ENCODE data around the gene RECQL.
"Not testable (repeated sequence)": the region's sequence is repeated elsewhere in the genome, so short reads cannot be mapped to it uniquely, and the experiment has no call there.

Gene RECQL

GRCh38 chr12:21485998-21486397 is 15.4 kb downstream of the RECQL start:
- Histone ChIP-seq H3K9ac (no peak overlapping the region), H3K36me3 (peaks cover 66 to 96% (median 88%) of the 10 kb centered on the region in 11 experiments)

GRCh38 chr12:21483531-21483930 is 17.9 kb downstream of the RECQL start:
- H3K9ac ChIP-seq, result no peak overlapping the region
- H3K4me1 ChIP-seq, result no peaks in the 10 kb centered on the region
- H3K27me3 ChIP-seq, result no peaks in the 10 kb centered on the region
- no peak overlapping the region for H3K4me3 ChIP-seq
- H3K36me3 ChIP-seq, result peaks cover 65 to 96% (median 87%) of the 10 kb centered on the region in 11 experiments
- TF ChIP-seq Cebpa-rat (IDR thresholded peaks at IDR 0.05), result no peak
- no peak overlapping the region for H3K27ac ChIP-seq
- no peak overlapping the region for H3K4me2 ChIP-seq
- H4K20me1 ChIP-seq, result peaks cover 0 to 6% (median 0%) of the 10 kb centered on the region in 11 experiments; a peak in 1 of 22 replicates
- H3K9me3 ChIP-seq (replicated peaks in 1 of 11), result no peaks in the 10 kb centered on the region

More at GRCh38 chr12:21485998-21486397, 15.4 kb downstream of the RECQL start:
- Histone ChIP-seq H3K9me3 (replicated peaks in 1 of 11) (no peaks in the 10 kb centered on the region), H3K27ac (no peak overlapping the region), H3K4me2 (no peak overlapping the region), H4K20me1 (no peaks in the 10 kb centered on the region), H3K27me3 (no peaks in the 10 kb centered on the region), H3K4me1 (no peaks in the 10 kb centered on the region), H3K4me3 (no peak overlapping the region)
- no peak for TF ChIP-seq Cebpa-rat (IDR thresholded peaks at IDR 0.05)

- Histone ChIP-seq H4K20me1 (peaks cover 0 to 8% (median 0%) of the 10 kb centered on the region in 11 experiments; a peak in 1 of 22 replicates), H3K9me3 (replicated peaks in 1 of 11) (no peaks in the 10 kb centered on the region), H3K4me2 (no peak overlapping the region), H3K4me1 (peaks cover 0 to 9% (median 0%) of the 10 kb centered on the region in 10 experiments; a peak in 1 of 20 replicates), H3K27ac (no peak overlapping the region), H3K9ac (no peak overlapping the region), H3K36me3 (peaks cover 91 to 99% (median 94%) of the 10 kb centered on the region in 11 experiments), H3K27me3 (no peaks in the 10 kb centered on the region), H3K4me3 (no peak overlapping the region)
- TF ChIP-seq Cebpa-rat (IDR thresholded peaks at IDR 0.05), result no peak
Measured at GRCh38 chr12:21478756-21479455, 22.5 kb downstream of the RECQL start.

- no peaks in the 10 kb centered on the region for H3K27me3 ChIP-seq
- no peak overlapping the region for H3K9ac ChIP-seq
- TF ChIP-seq Cebpa-rat (IDR thresholded peaks at IDR 0.05), result no peak
- H3K9me3 ChIP-seq (replicated peaks in 1 of 11), result no peaks in the 10 kb centered on the region
- peaks cover 0 to 9% (median 0%) of the 10 kb centered on the region in 10 experiments; a peak in 1 of 20 replicates for H3K4me1 ChIP-seq
- no peak overlapping the region for H3K4me2 ChIP-seq
- H3K36me3 ChIP-seq, result peaks cover 94 to 100% (median 95%) of the 10 kb centered on the region in 11 experiments
- no peak overlapping the region for H3K27ac ChIP-seq
- peaks cover 0 to 8% (median 0%) of the 10 kb centered on the region in 11 experiments; a peak in 1 of 22 replicates for H4K20me1 ChIP-seq
- no peak overlapping the region for H3K4me3 ChIP-seq
Measured at GRCh38 chr12:21476949-21477348, 24.5 kb downstream of the RECQL start.

- Histone ChIP-seq H3K9ac (no peak overlapping the region), H4K20me1 (peaks cover 0 to 8% (median 0%) of the 10 kb centered on the region in 11 experiments; a peak in 1 of 22 replicates), H3K4me1 (peaks cover 0 to 9% (median 0%) of the 10 kb centered on the region in 10 experiments; a peak in 1 of 20 replicates), H3K4me2 (no peak overlapping the region), H3K27ac (no peak overlapping the region), H3K9me3 (replicated peaks in 1 of 11) (no peaks in the 10 kb centered on the region), H3K36me3 (peaks cover 89 to 100% (median 95%) of the 10 kb centered on the region in 11 experiments), H3K4me3 (no peak overlapping the region), H3K27me3 (no peaks in the 10 kb centered on the region)
- no peak for TF ChIP-seq Cebpa-rat (IDR thresholded peaks at IDR 0.05)
Measured at GRCh38 chr12:21475552-21475951, 25.9 kb downstream of the RECQL start.

GRCh38 chr12:21472197-21472823 is 29.1 kb downstream of the RECQL start:
- Histone ChIP-seq H3K4me3 (no peak overlapping the region), H3K4me1 (peaks cover 0 to 9% (median 0%) of the 10 kb centered on the region in 10 experiments; a peak in 1 of 20 replicates), H3K9me3 (replicated peaks in 1 of 11) (no peaks in the 10 kb centered on the region), H3K9ac (no peak overlapping the region), H3K27me3 (no peaks in the 10 kb centered on the region), H3K27ac (no peak overlapping the region), H4K20me1 (peaks cover 0 to 14% (median 0%) of the 10 kb centered on the region in 11 experiments; a peak in 4 of 22 replicates), H3K4me2 (no peak overlapping the region), H3K36me3 (peaks cover 75 to 92% (median 84%) of the 10 kb centered on the region in 11 experiments)
- no peak for TF ChIP-seq Cebpa-rat (IDR thresholded peaks at IDR 0.05)

- Histone ChIP-seq H3K9ac (no peak overlapping the region), H3K4me2 (no peak overlapping the region), H3K27me3 (no peaks in the 10 kb centered on the region), H3K4me3 (no peak overlapping the region), H3K4me1 (peaks cover 0 to 7% (median 0%) of the 10 kb centered on the region in 10 experiments; a peak in 1 of 20 replicates), H3K9me3 (replicated peaks in 1 of 11) (no peaks in the 10 kb centered on the region), H4K20me1 (peaks cover 0 to 22% (median 0%) of the 10 kb centered on the region in 11 experiments; a peak in 4 of 22 replicates), H3K36me3 (peaks cover 69 to 90% (median 81%) of the 10 kb centered on the region in 11 experiments), H3K27ac (no peak overlapping the region)
- TF ChIP-seq Cebpa-rat (IDR thresholded peaks at IDR 0.05), result no peak
Measured at GRCh38 chr12:21471294-21471693, 30.1 kb downstream of the RECQL start.

GRCh38 chr12:21467334-21467733 is 34.1 kb downstream of the RECQL start:
- not testable (repeated sequence) for H3K9ac ChIP-seq

GRCh38 chr12:21459474-21459873 is 42.0 kb downstream of the RECQL start:
- no peak overlapping the region for H3K4me3 ChIP-seq
- no peaks in the 10 kb centered on the region for H4K20me1 ChIP-seq
- peaks cover 57 to 99% (median 81%) of the 10 kb centered on the region in 11 experiments for H3K36me3 ChIP-seq
- H3K9ac ChIP-seq, result no peak overlapping the region
- TF ChIP-seq Cebpa-rat (IDR thresholded peaks at IDR 0.05), result no peak
- H3K27me3 ChIP-seq, result no peaks in the 10 kb centered on the region
- no peak overlapping the region for H3K4me2 ChIP-seq
- H3K4me1 ChIP-seq, result peaks cover 0 to 21% (median 12%) of the 10 kb centered on the region in 10 experiments; a peak in 14 of 20 replicates
- H3K9me3 ChIP-seq (replicated peaks in 1 of 11), result peaks cover 0 to 5% (median 0%) of the 10 kb centered on the region in 11 experiments; a peak in 1 of 22 replicates
- H3K27ac ChIP-seq, result no peak overlapping the region

More at GRCh38 chr12:21467334-21467733, 34.1 kb downstream of the RECQL start:
- Histone ChIP-seq H3K36me3 (peaks cover 50 to 75% (median 66%) of the 10 kb centered on the region in 11 experiments), H4K20me1 (peaks cover 0 to 18% (median 0%) of the 10 kb centered on the region in 11 experiments; a peak in 3 of 22 replicates)
- not testable (repeated sequence) for H3K4me3 ChIP-seq; H3K27me3 ChIP-seq; H3K4me2 ChIP-seq; H3K27ac ChIP-seq; H3K4me1 ChIP-seq; H3K9me3 ChIP-seq (replicated peaks in 1 of 11)

Measured in BLaER1 treated with 17β-estradiol and CSF1 and Interleukin-3, amounts not matched to agents 10 nM and 100 nM (cell line).